Skeletal muscle satellite cell (primary cell): ENCODE results near the gene NACC1.

Source experiments
- H3K27me3 ChIP-seq: 2 replicates; pipeline ENCODE4 v1.7.0; 2013; ENCODE audit warnings: low read length; ENCODE audit not compliant: control insufficient read depth, insufficient read depth
- H3K36me3 ChIP-seq: 2 replicates; pipeline ENCODE4 v1.7.0; 2013; ENCODE audit warnings: mild to moderate bottlenecking, control low read depth, low read length; ENCODE audit not compliant: insufficient read depth
- H3K4me1 ChIP-seq: 2 replicates; pipeline ENCODE4 v1.7.0; 2013; ENCODE audit warnings: low read length; ENCODE audit not compliant: control insufficient read depth, insufficient read depth
- H3K4me2 ChIP-seq: 2 replicates; pipeline ENCODE4 v1.7.0; 2013; ENCODE audit warnings: mild to moderate bottlenecking, low read length
- H3K4me3 ChIP-seq: 2 replicates; pipeline ENCODE4 v1.7.0; 2013; ENCODE audit warnings: low read length
- H3K9ac ChIP-seq: 2 replicates; pipeline ENCODE4 v1.7.0; 2013; ENCODE audit warnings: mild to moderate bottlenecking, low read depth, low read length, moderate library complexity
- H3K9me3 ChIP-seq: replicated peaks from 2 replicates; pipeline ENCODE4 v1.7.0; 2013; ENCODE audit warnings: mild to moderate bottlenecking, control low read depth, low read length

Gene NACC1

DNA sequence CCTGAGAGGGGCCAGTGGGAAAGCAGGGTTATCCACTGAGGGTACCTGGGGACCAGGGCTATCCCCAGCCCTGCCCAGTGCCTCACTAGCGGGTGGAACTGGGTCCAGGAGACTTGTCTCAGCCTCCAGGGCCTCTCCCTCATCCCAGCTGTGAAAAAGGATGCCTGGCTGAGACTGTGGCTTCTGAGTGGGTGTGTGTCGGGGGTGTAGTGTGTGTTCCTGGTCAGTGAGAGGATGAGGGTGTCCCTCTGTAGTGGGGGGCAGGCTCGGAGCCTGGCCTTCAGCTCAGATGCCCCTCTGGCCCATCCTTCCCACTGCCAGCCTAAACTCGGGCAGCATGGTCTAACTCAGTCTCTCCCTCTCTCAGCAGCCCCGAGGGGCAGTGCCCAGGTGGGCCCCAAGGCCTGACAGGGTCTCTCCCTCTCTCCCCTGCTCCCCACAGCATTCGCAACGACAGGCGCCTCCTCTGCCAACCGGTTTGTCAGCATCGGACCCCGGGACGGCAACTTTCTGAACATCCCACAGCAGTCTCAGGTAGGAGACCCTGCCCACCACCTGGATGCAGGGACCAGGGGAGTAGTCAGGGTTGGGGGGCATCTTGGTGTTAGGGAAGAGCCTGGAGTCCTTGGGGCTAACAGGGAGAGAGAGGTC lies 28.1 kb upstream of the NACC1 start:
- Histone ChIP-seq H3K4me3 (no peak overlapping the region), H3K27me3 (no peaks in the 10 kb centered on the region), H3K9ac (no peak overlapping the region), H3K36me3 (peaks cover 43% of the 10 kb centered on the region), H3K4me2 (no peak overlapping the region), H3K9me3 (no peaks in the 10 kb centered on the region), H3K4me1 (peaks cover 35% of the 10 kb centered on the region)

DNA sequence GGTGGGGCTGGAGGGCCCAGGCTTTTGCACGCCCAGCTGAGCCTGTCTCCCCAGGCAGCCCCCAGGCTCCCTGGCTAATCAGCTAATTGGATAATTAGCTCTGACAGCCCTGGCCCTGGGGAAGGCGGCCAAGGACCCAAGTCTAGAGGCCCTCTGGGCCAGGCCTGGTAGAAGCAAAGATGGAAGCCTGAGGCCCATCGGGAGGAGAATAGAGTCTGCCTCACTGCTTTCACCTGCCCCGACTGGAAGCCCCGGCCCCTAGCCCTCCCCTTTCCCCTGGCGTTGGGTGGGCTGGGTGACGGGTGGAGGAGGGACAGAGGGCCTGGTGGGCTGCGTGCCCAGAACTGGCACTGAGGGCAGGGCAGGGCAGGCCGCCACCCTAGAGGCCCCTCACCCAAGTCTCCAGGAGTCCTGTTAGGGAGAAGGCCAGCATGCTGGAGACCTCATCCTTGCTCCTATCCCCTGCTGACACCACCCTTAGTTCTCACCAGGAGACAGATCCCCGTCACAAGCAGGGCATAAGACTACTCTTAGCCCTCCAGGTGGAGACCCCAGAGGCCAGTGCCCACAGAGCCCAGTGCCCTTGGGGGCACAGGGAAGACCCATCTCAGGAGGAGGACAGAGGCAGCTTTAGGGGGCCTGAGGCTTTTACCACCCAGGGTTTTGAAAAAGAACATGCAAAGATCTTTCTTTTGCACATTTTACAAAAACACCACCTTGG lies 27.4 kb upstream of the NACC1 start:
- H3K9ac ChIP-seq: peak overlapping the region; percentile 31
- no peak overlapping the region for H3K4me2 ChIP-seq
- no peaks in the 10 kb centered on the region for H3K9me3 ChIP-seq
- H3K4me1 ChIP-seq: peaks cover 31% of the 10 kb centered on the region
- no peak overlapping the region for H3K4me3 ChIP-seq
- no peaks in the 10 kb centered on the region for H3K27me3 ChIP-seq
- H3K36me3 ChIP-seq: peaks cover 36% of the 10 kb centered on the region

DNA sequence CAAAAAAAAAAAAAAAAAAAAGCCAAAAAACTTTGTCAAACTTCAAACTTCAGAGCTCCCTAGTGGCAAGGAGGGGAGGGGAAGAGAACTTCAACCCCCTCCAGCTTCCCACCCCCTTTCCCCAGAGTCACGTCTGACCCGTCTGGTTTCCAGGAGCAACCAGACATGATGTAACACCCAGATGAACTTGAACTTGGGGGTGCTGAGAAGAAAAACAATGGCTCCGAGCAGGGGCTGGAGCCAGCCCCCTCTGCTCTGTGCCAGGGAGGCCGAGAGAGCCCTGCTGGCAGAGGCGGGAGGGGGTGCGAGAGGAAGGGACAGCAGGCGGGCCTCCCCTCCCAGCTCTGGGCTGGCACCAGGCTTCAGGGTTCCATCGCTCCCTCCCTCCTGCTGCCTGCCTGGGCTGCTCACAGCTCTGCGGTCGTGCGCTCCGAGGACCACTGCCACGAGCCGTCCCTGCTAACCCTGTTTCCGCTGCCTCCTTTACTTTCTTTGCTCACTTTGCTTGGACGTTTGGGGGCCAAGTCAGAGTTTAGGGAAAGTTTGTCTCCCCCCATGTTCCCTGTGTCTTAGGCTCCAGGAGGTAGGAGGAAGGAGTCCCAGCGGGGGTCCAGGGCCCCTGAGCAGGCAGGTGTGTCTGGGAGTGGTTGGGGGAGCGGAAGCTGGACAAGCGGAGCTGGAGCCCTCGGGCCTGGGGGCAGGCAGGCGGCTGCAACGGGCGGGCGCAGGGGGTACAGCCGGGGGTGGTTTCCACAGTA lies 26.5 kb upstream of the NACC1 start:
- H3K4me2 ChIP-seq: peak overlapping the region; percentile 1
- H3K9me3 ChIP-seq: no peaks in the 10 kb centered on the region
- H3K27me3 ChIP-seq: no peaks in the 10 kb centered on the region
- H3K36me3 ChIP-seq: peaks cover 37% of the 10 kb centered on the region
- H3K4me3 ChIP-seq: no peak overlapping the region
- peak overlapping the region; percentile 31 for H3K9ac ChIP-seq
- peaks cover 28% of the 10 kb centered on the region for H3K4me1 ChIP-seq

DNA sequence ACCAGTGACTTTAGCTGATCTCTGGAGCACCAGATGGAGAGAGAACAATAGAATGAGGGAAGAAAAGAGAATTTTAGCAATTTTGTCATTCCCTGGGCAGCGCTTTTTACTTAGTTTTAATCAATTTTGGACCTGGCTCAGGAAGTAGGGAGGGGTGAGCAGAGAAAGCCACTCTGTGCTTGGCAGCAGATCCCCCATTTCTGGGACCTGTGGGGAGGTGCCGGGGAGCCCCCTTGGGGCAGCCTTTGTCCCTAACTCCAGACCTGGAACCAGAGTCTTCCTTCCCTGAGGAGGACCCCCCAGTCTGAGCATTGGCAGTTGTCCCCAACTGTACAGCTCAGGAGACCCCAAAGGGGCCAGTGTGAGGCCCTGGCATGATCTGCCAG lies 25.9 kb upstream of the NACC1 start:
- peak overlapping the region; percentile 31 for H3K9ac ChIP-seq

DNA sequence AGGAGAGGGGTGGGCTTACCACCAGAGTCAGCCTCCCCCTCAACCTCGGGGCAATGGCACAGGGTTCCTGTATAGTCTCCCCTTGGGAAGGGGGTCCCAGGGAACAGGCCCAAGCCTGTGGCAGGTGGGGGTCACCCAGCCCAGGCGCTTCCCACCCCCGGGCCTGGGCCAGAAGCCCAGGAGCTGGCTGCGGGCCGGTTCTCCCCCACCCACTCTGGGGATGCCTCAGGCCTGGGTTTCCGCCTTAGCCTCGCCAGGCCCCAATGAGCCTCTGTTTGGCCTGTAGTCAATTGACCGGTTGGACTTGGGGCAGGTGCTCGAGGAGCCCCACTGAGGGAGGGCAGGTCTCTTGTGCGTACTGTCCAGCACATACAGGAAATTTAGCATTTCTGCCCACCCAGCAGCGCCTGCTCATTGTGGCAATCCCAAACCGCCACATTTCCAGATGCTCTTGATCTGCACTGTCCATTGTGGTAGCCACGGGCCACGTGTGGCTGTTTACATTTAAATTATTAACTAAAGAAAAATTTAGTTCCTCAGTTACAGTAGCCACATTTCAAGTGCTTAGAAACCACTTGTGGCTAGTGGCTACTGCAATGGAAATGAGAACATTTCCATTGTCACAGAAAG lies 25.3 kb upstream of the NACC1 start:
- Histone ChIP-seq H3K27me3 (no peaks in the 10 kb centered on the region), H3K9ac (no peak overlapping the region), H3K9me3 (no peaks in the 10 kb centered on the region), H3K4me1 (peaks cover 28% of the 10 kb centered on the region), H3K4me2 (no peak overlapping the region), H3K4me3 (no peak overlapping the region), H3K36me3 (peaks cover 28% of the 10 kb centered on the region)

More for the DNA sequence above, 25.9 kb upstream of the NACC1 start:
- H3K4me1 ChIP-seq: peaks cover 28% of the 10 kb centered on the region
- H3K36me3 ChIP-seq: peaks cover 31% of the 10 kb centered on the region
- no peaks in the 10 kb centered on the region for H3K27me3 ChIP-seq
- no peak overlapping the region for H3K4me3 ChIP-seq
- no peaks in the 10 kb centered on the region for H3K9me3 ChIP-seq
- H3K4me2 ChIP-seq: no peak overlapping the region

DNA sequence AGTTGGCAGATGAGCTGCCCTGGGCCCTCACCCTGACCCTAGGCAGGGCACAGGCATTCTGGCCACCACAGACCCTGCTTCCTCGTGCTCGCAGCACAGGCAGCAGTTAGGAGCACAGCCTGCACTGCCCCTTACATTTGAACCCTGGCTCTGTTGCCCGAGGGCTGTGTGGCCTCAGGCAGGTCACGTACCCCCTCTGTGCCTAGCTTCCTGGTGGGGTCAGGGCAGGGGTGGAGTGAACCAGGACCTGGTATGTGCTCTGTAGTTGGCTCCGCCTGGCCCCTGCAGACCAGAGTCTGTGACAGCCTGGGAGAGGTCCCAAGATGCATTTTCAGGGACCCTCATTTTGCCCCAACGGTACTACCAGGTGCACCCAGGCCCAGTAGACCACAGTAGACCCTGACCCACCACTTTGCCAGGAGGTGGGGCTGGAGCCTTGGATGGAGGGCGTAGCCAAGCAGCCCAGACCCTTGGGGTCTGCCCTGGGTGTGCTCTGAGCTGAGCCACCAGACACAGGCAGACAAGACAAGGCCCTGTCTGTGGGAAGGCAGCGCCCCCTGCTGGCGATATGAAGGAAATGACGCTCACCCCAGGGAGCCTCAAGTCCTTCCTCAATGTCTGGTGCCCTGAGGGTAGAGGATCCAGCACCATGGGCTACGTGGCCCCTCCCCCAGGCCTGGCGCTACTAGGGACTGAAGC lies 24.5 kb upstream of the NACC1 start:
- Histone ChIP-seq H3K4me3 (no peak overlapping the region), H3K4me1 (peaks cover 28% of the 10 kb centered on the region), H3K4me2 (no peak overlapping the region), H3K9ac (no peak overlapping the region), H3K9me3 (no peaks in the 10 kb centered on the region), H3K36me3 (peaks cover 28% of the 10 kb centered on the region), H3K27me3 (no peaks in the 10 kb centered on the region)

DNA sequence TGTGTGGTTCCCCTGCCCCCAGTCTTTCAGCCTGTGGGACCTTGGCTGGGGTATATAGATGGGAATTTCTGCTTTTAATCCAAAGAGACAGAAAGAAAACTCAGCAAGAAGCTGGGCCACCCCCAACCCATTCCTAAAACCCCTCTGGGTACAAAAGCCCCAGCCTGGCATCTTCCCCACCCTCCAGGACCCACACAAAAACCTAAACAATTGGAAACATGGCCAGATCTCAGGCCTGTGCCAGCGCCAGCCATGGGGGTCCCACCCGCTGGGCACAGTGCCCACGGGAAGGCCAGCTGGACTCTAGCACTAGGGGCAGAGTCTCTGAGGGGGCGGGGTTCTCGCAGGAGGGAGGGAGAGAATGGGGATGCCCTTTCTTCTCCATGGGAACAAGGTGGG lies 24.0 kb upstream of the NACC1 start:
- Histone ChIP-seq H3K9ac (no peak overlapping the region), H3K9me3 (no peaks in the 10 kb centered on the region), H3K27me3 (no peaks in the 10 kb centered on the region), H3K36me3 (peaks cover 28% of the 10 kb centered on the region), H3K4me3 (no peak overlapping the region), H3K4me2 (no peak overlapping the region), H3K4me1 (peaks cover 28% of the 10 kb centered on the region)

DNA sequence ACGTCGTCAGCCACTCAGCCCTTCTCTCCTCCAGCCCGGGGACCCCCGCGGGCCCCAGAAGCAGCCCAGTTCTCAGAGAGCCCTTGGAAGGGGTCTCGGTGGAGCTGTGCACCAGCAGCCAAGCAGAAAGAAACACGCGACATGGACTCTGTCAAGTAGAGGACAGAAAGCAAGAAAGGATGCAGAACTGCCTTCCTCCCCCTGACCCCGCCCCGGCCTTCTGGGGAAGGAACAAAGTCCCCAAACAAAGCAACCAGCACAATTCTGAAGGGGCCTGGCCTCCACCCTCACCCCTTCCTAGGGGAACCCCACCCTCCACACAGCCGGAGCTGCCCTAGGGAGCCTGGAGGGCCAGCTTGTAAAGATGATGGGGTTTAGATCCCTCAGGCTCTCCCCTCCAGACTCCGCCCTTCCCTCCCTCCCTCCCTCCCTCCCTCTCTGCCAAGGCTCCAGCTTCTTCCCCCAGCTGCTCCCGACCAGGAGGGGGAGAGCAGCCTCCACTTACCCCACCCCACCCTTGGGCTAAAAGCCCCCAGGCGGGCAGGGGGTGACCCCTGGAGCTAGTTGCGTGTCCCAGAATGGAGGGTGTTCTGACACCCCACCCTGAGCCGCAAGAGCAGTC lies 23.2 kb upstream of the NACC1 start:
- Histone ChIP-seq H3K9ac (no peak overlapping the region), H3K9me3 (no peaks in the 10 kb centered on the region), H3K36me3 (peaks cover 22% of the 10 kb centered on the region), H3K4me1 (peaks cover 28% of the 10 kb centered on the region), H3K4me3 (no peak overlapping the region), H3K27me3 (no peaks in the 10 kb centered on the region), H3K4me2 (no peak overlapping the region)

DNA sequence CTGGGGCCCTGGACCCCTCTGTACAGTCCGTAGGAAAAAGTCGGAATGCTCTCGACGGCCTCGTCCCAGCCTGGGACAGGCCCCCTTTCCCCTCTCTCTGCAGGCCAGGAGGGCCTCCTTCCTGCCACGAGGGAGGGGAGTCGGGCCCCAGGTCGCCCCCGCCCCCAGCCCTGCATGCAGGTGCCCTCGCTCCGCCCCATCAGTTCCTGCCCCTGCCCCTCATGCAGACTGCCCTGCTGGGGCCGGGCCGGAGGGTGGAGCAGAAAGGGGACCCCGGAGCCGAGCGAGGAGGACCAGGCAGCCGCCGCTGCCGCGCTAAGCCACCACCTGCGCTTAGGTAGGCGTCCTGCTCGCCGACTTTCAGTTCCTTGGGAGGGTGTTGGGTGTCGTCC lies 22.7 kb upstream of the NACC1 start:
- Histone ChIP-seq H3K4me3 (no peak overlapping the region), H3K4me1 (peaks cover 24% of the 10 kb centered on the region), H3K27me3 (no peaks in the 10 kb centered on the region), H3K4me2 (no peak overlapping the region), H3K36me3 (peaks cover 19% of the 10 kb centered on the region), H3K9ac (no peak overlapping the region), H3K9me3 (no peaks in the 10 kb centered on the region)

DNA sequence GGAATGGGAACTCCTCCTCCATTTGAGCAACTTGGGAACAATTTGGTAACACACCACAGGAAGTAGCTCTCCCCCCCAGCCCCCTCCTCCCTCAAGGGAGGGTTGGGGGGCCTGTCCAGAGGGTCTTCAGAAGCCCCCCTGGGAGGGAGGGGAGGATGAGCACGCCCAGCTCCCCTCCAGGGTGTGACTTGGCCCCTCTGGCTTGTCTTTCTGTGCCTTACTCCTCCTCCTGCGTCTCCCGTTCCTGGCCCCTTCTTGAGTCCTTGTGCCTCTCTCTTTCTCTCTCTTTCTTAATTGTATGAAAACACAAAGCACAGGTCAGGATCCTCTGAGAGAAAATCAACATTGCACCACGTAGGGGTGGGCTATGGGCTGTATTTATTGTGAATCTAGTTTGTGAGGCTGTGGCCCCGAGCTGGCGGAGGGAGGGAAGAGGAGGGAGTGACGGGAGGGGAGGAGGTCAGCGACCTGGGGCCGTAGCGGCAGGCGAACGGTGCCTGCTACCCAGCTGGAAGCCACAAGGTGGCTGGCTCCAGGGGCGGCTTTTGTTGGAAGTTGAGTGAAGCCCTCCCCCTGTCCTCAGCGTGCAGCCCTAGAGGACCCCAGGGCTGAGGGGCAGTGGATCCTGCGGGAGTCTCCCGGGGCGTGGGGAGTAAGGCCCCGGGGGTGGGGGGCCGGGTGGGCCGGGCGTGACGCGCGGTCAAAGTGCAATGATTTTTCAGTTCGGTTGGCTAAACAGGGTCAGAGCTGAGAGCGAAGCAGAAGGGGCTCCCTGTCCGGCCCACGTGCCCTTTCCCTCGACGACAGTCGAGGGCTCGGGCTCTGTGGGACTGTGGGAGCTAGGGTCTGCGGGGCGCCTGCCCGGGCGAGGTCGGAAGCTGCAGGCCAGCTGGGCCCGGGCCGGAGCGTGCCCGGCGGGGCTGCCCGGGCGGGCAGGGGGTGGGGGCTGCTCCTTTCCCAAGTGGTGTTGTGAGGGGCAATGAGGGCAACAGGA lies 21.8 kb upstream of the NACC1 start:
- Histone ChIP-seq H3K9ac (no peak overlapping the region), H3K4me3 (no peak overlapping the region), H3K4me1 (peaks cover 15% of the 10 kb centered on the region)

More for the DNA sequence above, 21.8 kb upstream of the NACC1 start:
- no peak overlapping the region for H3K4me2 ChIP-seq
- H3K27me3 ChIP-seq: no peaks in the 10 kb centered on the region
- H3K36me3 ChIP-seq: peaks cover 18% of the 10 kb centered on the region
- no peaks in the 10 kb centered on the region for H3K9me3 ChIP-seq
